GM18873 (cell line): ENCODE data around the gene DDX41.

Experiments
- ATAC-seq: cut with Tn5 transposase; IDR thresholded peaks from one replicate; pipeline ENCODE4 v1.9.1; 2021; ENCODE audit warnings: mild to moderate bottlenecking, moderate library complexity, moderate number of reproducible peaks; ENCODE audit not compliant: unreplicated experiment, low FRiP score

DDX41 gene

DNA sequence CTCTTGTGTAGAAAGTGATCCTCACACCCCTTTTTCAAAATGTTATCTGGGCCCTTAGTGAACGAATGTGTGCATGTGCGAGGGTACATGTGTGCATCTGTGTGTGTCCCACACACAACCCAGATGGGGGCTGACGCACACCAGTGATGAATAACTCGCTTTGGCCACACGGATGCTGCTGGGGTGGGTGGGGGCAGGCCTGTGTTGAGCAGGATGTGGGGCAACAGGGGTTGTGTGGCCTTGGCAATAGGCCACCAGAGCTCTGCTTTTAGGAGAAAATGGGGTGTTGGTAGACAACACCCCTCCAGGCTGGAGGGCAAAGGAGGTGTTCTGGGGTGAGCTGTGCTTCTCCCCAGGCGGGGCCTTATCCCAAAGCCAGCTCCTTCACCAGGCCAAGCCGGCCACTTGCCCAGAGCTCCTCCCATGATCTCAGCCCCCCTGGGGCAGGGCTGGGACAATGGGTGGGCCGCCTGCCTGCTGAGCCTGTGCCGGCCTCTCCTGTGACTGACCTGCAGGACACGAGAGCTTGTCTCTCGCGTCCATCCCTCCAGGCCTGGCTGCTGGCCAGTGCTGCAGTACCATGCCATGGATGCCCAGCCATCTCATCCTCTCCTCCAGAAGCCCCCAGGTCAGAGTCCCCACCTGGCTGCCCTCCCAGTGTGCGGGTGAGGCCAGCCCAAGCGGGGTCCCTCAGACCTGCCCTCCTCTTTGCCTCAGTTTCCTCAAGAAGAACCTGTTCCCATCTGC, 45.0 kb downstream of the DDX41 start:
- no peak for ATAC-seq

DNA sequence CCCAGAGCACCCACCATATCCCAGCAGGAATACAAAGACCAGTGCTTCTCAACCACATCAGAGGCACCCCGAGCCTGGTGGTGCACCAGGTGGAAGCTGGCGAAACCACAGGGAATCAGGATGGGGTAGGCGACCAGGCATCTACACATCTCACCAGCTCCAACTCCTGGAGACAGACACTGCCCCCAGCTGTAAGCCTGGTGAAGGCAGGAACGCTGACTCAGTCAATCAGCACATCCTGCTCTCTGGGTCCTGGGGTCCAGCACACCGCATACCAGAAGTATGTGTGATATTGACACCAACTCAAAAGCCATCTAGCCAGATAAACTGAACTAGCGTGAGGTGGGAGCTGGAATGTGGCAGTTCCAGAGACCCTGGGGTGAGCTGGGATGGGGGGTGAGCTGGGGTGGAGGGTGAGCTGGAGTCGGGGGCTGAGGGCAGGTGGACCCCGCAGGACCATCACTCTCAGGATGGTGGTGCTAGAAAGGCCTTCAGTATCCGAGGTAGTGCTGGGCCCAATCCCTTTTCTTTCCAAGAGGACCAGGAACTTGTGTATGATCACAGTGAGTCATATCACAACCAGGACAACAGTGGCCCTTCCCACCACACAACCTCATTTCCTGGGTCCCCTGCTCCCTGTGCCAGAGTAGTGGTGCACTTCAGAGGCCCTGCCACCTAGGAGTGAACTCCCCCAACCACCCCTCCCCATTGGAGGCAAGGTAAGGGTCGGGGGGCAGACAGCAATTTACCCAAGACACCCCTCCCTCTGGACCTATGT, 45.8 kb downstream of the DDX41 start:
- ATAC-seq, result no peak

- ATAC-seq, result no peak
Observed at GRCh38 chr5:177469750-177470525, 46.8 kb downstream of the DDX41 start.

- ATAC-seq, result no peak
Observed at GRCh38 chr5:177468685-177469628, 47.8 kb downstream of the DDX41 start.

- no peak for ATAC-seq
Observed at GRCh38 chr5:177468329-177468684, 48.5 kb downstream of the DDX41 start.

DNA sequence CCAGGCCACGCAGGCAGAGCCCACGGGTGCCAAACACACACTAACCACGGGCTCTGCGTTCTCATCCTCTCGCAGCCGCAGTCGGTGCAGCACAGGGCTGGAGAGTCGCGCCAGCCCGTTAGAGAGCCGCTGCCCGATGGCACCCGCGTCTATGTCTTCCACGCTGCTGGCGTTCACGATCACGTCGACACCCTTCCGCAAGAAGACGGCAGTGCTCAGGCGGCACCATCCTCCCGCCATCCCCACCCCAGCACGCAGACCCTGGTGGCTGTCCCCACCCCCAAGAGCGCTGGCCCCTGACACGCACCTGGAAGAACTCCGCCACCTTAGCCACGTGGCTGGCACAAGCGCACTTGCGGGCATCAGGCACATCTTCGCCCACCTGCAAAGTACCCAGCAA, 49.3 kb downstream of the DDX41 start:
- no peak for ATAC-seq

- ATAC-seq, result no peak
Observed at GRCh38 chr5:177466861-177467260, 49.9 kb downstream of the DDX41 start.

DNA sequence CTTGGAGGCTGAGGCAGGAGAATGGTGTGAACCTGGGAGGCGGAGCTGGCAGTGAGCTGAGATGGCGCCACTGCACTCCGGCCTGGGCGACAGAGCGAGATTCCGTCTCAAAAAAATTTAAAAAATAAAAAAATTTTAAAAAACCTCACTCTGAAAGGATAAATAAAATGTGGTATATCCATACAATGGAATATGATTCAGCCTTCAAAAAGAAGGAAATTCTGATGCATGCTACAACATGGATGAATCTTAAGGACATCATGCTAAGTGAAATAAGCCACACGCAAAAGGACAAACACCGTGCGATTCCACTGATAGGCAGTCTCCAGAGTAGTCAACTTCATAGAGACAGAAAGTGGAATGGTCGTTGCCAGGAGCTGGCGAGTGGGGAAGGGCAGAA, 51.7 kb downstream of the DDX41 start:
- no peak for ATAC-seq

DNA sequence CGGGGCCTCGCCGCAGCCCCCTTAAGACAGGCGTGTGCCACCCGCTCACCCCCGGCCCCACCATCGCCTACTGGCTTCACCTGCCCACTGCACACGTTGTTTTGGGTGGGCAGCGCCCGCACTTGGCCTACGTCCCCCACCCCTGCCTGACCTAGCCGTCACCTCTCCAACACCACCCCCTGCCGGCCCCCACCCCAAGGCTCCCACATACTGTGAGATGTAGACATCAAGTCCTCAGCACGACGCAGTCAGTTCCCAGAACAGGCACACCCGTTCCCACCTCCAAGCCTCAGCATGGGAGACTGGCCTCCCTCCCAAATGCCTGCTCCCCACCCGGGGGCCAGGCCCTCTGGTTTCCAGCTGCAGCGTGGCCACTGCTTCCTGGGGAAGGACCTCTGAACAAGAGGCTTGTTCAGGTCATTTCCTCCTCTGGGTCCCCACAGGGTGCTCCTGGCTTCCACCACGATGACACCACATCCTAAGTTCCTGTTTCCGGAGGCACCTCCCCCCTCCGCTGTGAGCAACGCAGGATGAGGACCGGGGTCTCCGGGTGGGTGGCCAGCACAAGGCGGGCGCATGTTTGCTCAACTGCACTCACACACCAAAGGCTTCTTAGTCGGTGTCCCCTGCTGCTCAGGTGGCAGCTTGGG, 54.6 kb downstream of the DDX41 start:
- no peak for ATAC-seq
